Ascending aorta (tissue), 2 donors: ENCODE data around the gene STK32C. TPM values are rescaled to one million over a fixed set of nuclear protein-coding genes. Genes with fewer than 3 reads are reported as not detected.

ENCODE experiments used
- DNase-seq, 2 donors: peaks; one replicate each; pipeline ENCODE4 v3.0.0-alpha.2; 2019; ENCODE audit warnings: low spot score in 2 of 2
- H3K27ac ChIP-seq, 2 donors: fragments of 200-600 bp; sonication (generic); one replicate each; pipeline ENCODE4 v1.5.1; 2016 to 2017; ENCODE audit warnings: mild to moderate bottlenecking in 1 of 2
- H3K27me3 ChIP-seq: fragments of 200-600 bp; sonication (generic); one replicate; pipeline ENCODE4 v1.5.1; 2017
- H3K36me3 ChIP-seq, 2 donors: fragments of 200-600 bp; sonication (generic); one replicate each; pipeline ENCODE4 v1.5.1; 2016
- H3K4me1 ChIP-seq, 2 donors: fragments of 200-600 bp; sonication (generic); one replicate each; pipeline ENCODE4 v1.5.1; 2016 to 2017; ENCODE audit warnings: mild to moderate bottlenecking in 1 of 2
- H3K4me3 ChIP-seq, 2 donors: fragments of 200-600 bp; sonication (generic); one replicate each; pipeline ENCODE4 v1.5.1; 2016 to 2017; ENCODE audit warnings: mild to moderate bottlenecking in 1 of 2
- H3K9me3 ChIP-seq, 2 donors: fragments of 200-600 bp; sonication (generic); one replicate each; pipeline ENCODE4 v1.5.1; 2016
- CTCF ChIP-seq, 3 experiments: fragments of 200-600 bp in 2 of 3; fragments of 450-650 bp in 1 of 3; sonication (generic) in 2 of 3; IDR thresholded peaks; one replicate each; pipeline ENCODE4 v1.5.1; 2016 to 2019; ENCODE audit warnings: antibody characterized with exemption in 3 of 3, mild to moderate bottlenecking in 1 of 3, moderate library complexity in 1 of 3
- intact Hi-C: fragments of 100-400 bp; cut with DNase I; formaldehyde crosslinking; loops from one replicate; pipeline ENCODE4 v1.15.1; 2023
- total RNA-seq: library from RNA; depleted of rRNA; stranded (reverse); fragments of >200 nt; gene quantifications from one replicate; pipeline ENCODE4 v1.1.0, GENCODE V29; 2016

STK32C gene
- total RNA-seq, 1 donor from 2014 or later = 16.2 TPM

GRCh38 chr10:132184816-132185593 lies 122.7 kb downstream of the STK32C start:
- DNase-seq = no peak
- intact Hi-C loops = no loop called here
- peak overlapping the region in 1 of 2 donors; percentile 12 for H3K4me3 ChIP-seq
- H3K9me3 ChIP-seq = no peaks in the 10 kb centered on the region
- peaks cover 32% of the 10 kb centered on the region for H3K27me3 ChIP-seq
- H3K36me3 ChIP-seq = no peaks in the 10 kb centered on the region
- H3K4me1 ChIP-seq = peaks cover 4 to 15% of the 10 kb centered on the region in 2 donors
- H3K27ac ChIP-seq = no peak overlapping the region
- no peak for TF ChIP-seq CTCF (IDR thresholded peaks at IDR 0.05)

- Histone ChIP-seq H3K4me3 (no peak overlapping the region), H3K9me3 (no peaks in the 10 kb centered on the region), H3K36me3 (no peaks in the 10 kb centered on the region), H3K27ac (no peak overlapping the region), H3K27me3 (peaks cover 29% of the 10 kb centered on the region), H3K4me1 (peaks cover 4 to 15% of the 10 kb centered on the region in 2 donors)
- no peak for TF ChIP-seq CTCF (IDR thresholded peaks at IDR 0.05)
- DNase-seq = no peak
- intact Hi-C loops = no loop called here
Measured at GRCh38 chr10:132183046-132183445, 124.7 kb downstream of the STK32C start.

- DNase-seq = no peak
- peaks cover 24% of the 10 kb centered on the region for H3K27me3 ChIP-seq
- no peak for TF ChIP-seq CTCF (IDR thresholded peaks at IDR 0.05)
- no peaks in the 10 kb centered on the region for H3K9me3 ChIP-seq
- peaks cover 4 to 12% of the 10 kb centered on the region in 2 donors for H3K4me1 ChIP-seq
- intact Hi-C loops = no loop called here
- no peak overlapping the region for H3K4me3 ChIP-seq
- no peak overlapping the region for H3K27ac ChIP-seq
- no peaks in the 10 kb centered on the region for H3K36me3 ChIP-seq
Measured at GRCh38 chr10:132182591-132182990, 125.2 kb downstream of the STK32C start.

GRCh38 chr10:132181691-132182425 lies 125.9 kb downstream of the STK32C start:
- H3K36me3 ChIP-seq = no peaks in the 10 kb centered on the region
- no peak overlapping the region for H3K4me3 ChIP-seq
- TF ChIP-seq CTCF (IDR thresholded peaks at IDR 0.05) = no peak
- no peaks in the 10 kb centered on the region for H3K9me3 ChIP-seq
- H3K4me1 ChIP-seq = peaks cover 4 to 9% of the 10 kb centered on the region in 2 donors
- no peak overlapping the region for H3K27ac ChIP-seq
- peaks cover 18% of the 10 kb centered on the region for H3K27me3 ChIP-seq
- intact Hi-C loops = no loop called here
- no peak for DNase-seq

- no peaks in the 10 kb centered on the region for H3K9me3 ChIP-seq
- intact Hi-C loops = no loop called here
- H3K4me1 ChIP-seq = peaks cover under 1 to 1% of the 10 kb centered on the region in 2 donors
- TF ChIP-seq CTCF (IDR thresholded peaks at IDR 0.05) = no peak
- peaks cover 10% of the 10 kb centered on the region for H3K27me3 ChIP-seq
- no peak overlapping the region for H3K4me3 ChIP-seq
- no peak for DNase-seq
- no peak overlapping the region for H3K27ac ChIP-seq
- H3K36me3 ChIP-seq = no peaks in the 10 kb centered on the region
Measured at GRCh38 chr10:132180736-132181135, 127.0 kb downstream of the STK32C start.
